ENCODE results near the gene CENATAC.

GRCh38 chr11:119056421-119056999 lies 58.6 kb downstream of the CENATAC start:
- TF ChIP-seq, protein P1, sequence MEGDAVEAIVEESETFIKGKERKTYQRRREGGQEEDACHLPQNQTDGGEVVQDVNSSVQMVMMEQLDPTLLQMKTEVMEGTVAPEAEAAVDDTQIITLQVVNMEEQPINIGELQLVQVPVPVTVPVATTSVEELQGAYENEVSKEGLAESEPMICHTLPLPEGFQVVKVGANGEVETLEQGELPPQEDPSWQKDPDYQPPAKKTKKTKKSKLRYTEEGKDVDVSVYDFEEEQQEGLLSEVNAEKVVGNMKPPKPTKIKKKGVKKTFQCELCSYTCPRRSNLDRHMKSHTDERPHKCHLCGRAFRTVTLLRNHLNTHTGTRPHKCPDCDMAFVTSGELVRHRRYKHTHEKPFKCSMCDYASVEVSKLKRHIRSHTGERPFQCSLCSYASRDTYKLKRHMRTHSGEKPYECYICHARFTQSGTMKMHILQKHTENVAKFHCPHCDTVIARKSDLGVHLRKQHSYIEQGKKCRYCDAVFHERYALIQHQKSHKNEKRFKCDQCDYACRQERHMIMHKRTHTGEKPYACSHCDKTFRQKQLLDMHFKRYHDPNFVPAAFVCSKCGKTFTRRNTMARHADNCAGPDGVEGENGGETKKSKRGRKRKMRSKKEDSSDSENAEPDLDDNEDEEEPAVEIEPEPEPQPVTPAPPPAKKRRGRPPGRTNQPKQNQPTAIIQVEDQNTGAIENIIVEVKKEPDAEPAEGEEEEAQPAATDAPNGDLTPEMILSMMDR (conservative IDR thresholded peaks at IDR 0.05; ENCODE audit: low read depth in 2 of 2) = no peak
- no peak for TF ChIP-seq EZH2phosphoT487 (IDR thresholded peaks at IDR 0.05; ENCODE audit: unreplicated experiment)
- no peak for TF ChIP-seq POLR2AphosphoS5 (IDR thresholded peaks at IDR 0.05; ENCODE audit: low read depth)
- TF ChIP-seq, protein P2, sequence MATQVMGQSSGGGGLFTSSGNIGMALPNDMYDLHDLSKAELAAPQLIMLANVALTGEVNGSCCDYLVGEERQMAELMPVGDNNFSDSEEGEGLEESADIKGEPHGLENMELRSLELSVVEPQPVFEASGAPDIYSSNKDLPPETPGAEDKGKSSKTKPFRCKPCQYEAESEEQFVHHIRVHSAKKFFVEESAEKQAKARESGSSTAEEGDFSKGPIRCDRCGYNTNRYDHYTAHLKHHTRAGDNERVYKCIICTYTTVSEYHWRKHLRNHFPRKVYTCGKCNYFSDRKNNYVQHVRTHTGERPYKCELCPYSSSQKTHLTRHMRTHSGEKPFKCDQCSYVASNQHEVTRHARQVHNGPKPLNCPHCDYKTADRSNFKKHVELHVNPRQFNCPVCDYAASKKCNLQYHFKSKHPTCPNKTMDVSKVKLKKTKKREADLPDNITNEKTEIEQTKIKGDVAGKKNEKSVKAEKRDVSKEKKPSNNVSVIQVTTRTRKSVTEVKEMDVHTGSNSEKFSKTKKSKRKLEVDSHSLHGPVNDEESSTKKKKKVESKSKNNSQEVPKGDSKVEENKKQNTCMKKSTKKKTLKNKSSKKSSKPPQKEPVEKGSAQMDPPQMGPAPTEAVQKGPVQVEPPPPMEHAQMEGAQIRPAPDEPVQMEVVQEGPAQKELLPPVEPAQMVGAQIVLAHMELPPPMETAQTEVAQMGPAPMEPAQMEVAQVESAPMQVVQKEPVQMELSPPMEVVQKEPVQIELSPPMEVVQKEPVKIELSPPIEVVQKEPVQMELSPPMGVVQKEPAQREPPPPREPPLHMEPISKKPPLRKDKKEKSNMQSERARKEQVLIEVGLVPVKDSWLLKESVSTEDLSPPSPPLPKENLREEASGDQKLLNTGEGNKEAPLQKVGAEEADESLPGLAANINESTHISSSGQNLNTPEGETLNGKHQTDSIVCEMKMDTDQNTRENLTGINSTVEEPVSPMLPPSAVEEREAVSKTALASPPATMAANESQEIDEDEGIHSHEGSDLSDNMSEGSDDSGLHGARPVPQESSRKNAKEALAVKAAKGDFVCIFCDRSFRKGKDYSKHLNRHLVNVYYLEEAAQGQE (IDR thresholded peaks at IDR 0.05; ENCODE audit: unreplicated experiment) = no peak
- no peak for TF ChIP-seq JUNB (IDR thresholded peaks at IDR 0.05; ENCODE audit: unreplicated experiment)
- no peak for TF ChIP-seq EZH2 (IDR thresholded peaks at IDR 0.05; ENCODE audit: low read depth, unreplicated experiment)
- no peak for TF ChIP-seq CREB1 (CRISPR knock-in tag; IDR thresholded peaks at IDR 0.05; ENCODE audit: low read depth)
- TF ChIP-seq STAT1 (IDR thresholded peaks at IDR 0.05; ENCODE audit: unreplicated experiment) = no peak
- TF ChIP-seq, protein P3, sequence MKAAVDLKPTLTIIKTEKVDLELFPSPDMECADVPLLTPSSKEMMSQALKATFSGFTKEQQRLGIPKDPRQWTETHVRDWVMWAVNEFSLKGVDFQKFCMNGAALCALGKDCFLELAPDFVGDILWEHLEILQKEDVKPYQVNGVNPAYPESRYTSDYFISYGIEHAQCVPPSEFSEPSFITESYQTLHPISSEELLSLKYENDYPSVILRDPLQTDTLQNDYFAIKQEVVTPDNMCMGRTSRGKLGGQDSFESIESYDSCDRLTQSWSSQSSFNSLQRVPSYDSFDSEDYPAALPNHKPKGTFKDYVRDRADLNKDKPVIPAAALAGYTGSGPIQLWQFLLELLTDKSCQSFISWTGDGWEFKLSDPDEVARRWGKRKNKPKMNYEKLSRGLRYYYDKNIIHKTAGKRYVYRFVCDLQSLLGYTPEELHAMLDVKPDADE (IDR thresholded peaks at IDR 0.05) = no peak
- TF ChIP-seq ZNF114 (CRISPR knock-in tag; IDR thresholded peaks at IDR 0.05) = no peak
- TF ChIP-seq ZNF462 (CRISPR knock-in tag; IDR thresholded peaks at IDR 0.05) = no peak
- TF ChIP-seq ZNF331 (CRISPR knock-in tag; IDR thresholded peaks at IDR 0.05; ENCODE audit: low read depth) = no peak
- TF ChIP-seq NANOG (IDR thresholded peaks at IDR 0.05; ENCODE audit: borderline replicate concordance) = no peak

Data from GM23338 (cell line).